ENCODE measurements around the gene C1GALT1.
"Not testable (repeated sequence)": the region's sequence is repeated elsewhere in the genome, so short reads cannot be mapped to it uniquely, and the experiment has no call there.

DNA sequence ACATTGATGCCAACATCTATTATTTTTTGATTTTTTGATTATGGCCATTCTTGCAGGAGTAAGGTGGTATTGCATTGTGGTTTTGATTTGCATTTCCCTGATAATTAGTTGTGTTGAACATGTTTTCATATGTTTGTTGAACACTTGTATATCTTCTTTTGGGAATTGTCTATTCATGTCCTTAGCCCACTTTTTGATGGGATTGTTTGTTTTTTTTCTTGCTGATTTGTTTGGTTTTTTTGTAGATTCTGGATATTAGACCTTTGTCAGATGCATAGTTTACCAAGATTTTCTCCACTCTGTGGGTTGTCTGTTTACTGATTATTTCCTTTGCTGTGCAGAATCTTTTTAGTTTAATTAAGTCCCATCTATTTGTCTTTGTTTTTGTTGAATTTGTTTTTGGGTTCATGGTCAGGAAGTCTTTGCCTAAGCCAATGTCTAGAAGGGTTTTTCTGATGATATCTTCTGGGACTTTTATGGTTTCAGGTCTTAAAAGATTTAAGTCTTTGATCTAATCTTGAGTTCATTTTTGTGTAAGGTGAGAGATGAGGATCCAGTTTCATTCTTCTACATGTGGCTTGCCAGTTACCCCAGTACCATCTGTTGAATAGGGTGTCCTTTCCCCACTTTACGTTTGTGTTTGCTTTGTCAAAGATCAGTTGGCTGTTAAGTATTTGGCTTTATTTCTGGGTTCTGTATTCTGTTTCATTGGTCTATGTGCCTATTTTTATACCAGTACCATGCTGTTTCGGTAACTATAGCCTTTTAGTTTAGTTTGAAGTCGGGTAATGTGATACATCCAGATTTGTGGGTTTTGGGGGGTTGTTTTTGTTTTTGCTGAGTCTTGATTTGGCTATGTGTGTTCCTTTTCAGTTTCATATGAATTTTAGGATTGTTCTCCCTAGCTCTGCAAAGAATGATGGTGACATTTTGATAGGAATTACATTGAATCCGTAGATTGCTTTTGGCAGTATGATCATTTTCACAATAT lies 10.7 kb downstream of the C1GALT1 start:
- TF ChIP-seq EZH2 (IDR thresholded peaks at IDR 0.05); POLR2AphosphoS5 (IDR thresholded peaks at IDR 0.05; ENCODE audit: borderline replicate concordance, low read depth, low read length); FOXP2 (optimal IDR thresholded peaks at IDR 0.05; ENCODE audit: control extremely low read depth, extremely low read length, insufficient read depth): not testable (repeated sequence)
